C4-2B (cell line): Measurements from ENCODE around the gene IL12RB1.

Experiments
- ZFX ChIP-seq: fragments of 450-650 bp; IDR thresholded peaks from 2 replicates; pipeline ENCODE4 v1.6.1; 2017
- TF ChIP-seq, protein P1 (sequence below): fragments of 450-650 bp; conservative IDR thresholded peaks from 2 replicates; pipeline ENCODE4 v1.5.1; 2017; ENCODE audit warnings: mild to moderate bottlenecking

DNA sequence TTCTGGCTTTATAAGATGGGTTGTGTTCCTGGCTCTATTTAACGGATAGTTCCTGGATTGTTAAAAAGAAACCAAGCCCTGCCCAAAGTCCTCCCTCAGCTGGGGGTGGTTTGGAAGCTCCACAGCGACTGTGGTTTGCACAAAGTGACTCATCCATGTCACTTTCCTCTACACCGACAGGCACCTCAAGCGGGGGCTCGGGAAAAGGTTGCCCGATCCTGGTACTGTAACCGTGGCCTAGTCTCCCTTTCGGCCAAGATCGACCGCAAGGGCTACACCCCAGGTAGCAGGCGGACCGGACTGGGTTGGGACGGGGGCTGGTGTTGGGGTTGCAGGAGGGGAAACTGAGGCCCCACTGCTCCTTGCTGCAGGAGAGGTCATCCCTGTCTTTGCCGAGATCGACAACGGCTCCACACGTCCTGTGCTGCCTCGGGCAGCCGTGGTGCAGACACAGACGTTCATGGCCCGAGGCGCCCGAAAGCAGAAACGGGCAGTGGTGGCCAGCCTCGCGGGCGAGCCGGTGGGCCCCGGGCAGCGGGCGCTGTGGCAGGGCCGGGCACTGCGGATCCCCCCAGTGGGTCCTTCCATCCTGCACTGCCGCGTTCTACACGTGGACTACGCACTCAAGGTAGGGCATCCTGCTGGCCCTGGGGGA, 77.2 kb downstream of the IL12RB1 start:
- TF ChIP-seq, protein P1, sequence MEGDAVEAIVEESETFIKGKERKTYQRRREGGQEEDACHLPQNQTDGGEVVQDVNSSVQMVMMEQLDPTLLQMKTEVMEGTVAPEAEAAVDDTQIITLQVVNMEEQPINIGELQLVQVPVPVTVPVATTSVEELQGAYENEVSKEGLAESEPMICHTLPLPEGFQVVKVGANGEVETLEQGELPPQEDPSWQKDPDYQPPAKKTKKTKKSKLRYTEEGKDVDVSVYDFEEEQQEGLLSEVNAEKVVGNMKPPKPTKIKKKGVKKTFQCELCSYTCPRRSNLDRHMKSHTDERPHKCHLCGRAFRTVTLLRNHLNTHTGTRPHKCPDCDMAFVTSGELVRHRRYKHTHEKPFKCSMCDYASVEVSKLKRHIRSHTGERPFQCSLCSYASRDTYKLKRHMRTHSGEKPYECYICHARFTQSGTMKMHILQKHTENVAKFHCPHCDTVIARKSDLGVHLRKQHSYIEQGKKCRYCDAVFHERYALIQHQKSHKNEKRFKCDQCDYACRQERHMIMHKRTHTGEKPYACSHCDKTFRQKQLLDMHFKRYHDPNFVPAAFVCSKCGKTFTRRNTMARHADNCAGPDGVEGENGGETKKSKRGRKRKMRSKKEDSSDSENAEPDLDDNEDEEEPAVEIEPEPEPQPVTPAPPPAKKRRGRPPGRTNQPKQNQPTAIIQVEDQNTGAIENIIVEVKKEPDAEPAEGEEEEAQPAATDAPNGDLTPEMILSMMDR: no peak
- no peak for TF ChIP-seq ZFX
